OCI-LY1 (cell line): Measurements from ENCODE around the gene MINDY1.

ENCODE experiments used
- H2AFZ ChIP-seq: fragments of 200-600 bp; sonication (generic), shearing (Covaris generic); 2 replicates; pipeline ENCODE4 v1.6.0; 2014; ENCODE audit warnings: antibody characterized with exemption, mild to moderate bottlenecking, low read length
- H3F3A ChIP-seq: fragments of 200-600 bp; sonication (generic), shearing (Covaris generic); 2 replicates; pipeline ENCODE4 v1.6.0; 2014; ENCODE audit warnings: mild to moderate bottlenecking, antibody characterized with exemption, low read length, moderate library complexity; ENCODE audit not compliant: insufficient read depth
- H3K27ac ChIP-seq: fragments of 200-600 bp; sonication (generic); 2 replicates; pipeline ENCODE4 v1.5.1; 2014; ENCODE audit warnings: low read length, mixed run types, mild to moderate bottlenecking, low read depth; ENCODE audit not compliant: poor library complexity, severe bottlenecking
- H3K27me3 ChIP-seq: fragments of 200-600 bp; sonication (generic); 2 replicates; pipeline ENCODE4 v1.6.0; 2014; ENCODE audit warnings: antibody characterized with exemption, mild to moderate bottlenecking, low read length, moderate library complexity; ENCODE audit not compliant: insufficient read depth
- H3K36me3 ChIP-seq: fragments of 200-600 bp; sonication (generic); 2 replicates; pipeline ENCODE4 v1.6.1; 2014; ENCODE audit warnings: mild to moderate bottlenecking, antibody characterized with exemption, low read length, moderate library complexity, mixed read lengths; ENCODE audit not compliant: insufficient read depth
- H3K4me1 ChIP-seq: fragments of 200-600 bp; sonication (generic); 2 replicates; pipeline ENCODE4 v1.5.1; 2014; ENCODE audit warnings: mild to moderate bottlenecking, low read length, moderate library complexity; ENCODE audit not compliant: insufficient read depth, severe bottlenecking
- H3K4me2 ChIP-seq: fragments of 200-600 bp; sonication (generic), shearing (Covaris generic); 2 replicates; pipeline ENCODE4 v1.6.1; 2014; ENCODE audit warnings: low read length
- H3K4me3 ChIP-seq: fragments of 200-600 bp; sonication (generic); 2 replicates; pipeline ENCODE4 v1.5.1; 2014; ENCODE audit warnings: low read length, low read depth, mild to moderate bottlenecking, mixed read lengths; ENCODE audit not compliant: poor library complexity, severe bottlenecking
- H3K79me2 ChIP-seq: fragments of 200-600 bp; shearing (Covaris generic); 2 replicates; pipeline ENCODE4 v1.6.1; 2016; ENCODE audit warnings: mixed run types, low read length, mixed read lengths; ENCODE audit not compliant: insufficient read depth
- H3K9ac ChIP-seq: fragments of 200-600 bp; sonication (generic), shearing (Covaris generic); 2 replicates; pipeline ENCODE4 v1.6.1; 2014; ENCODE audit warnings: mild to moderate bottlenecking, low read length, mixed read lengths
- H3K9me2 ChIP-seq: fragments of 200-600 bp; sonication (generic), shearing (Covaris generic); 2 replicates; pipeline ENCODE4 v1.6.1; 2014; ENCODE audit warnings: low read depth, mild to moderate bottlenecking, low read length, mixed read lengths
- H3K9me3 ChIP-seq: fragments of 200-600 bp; shearing (Covaris generic); 2 replicates; pipeline ENCODE4 v1.6.1; 2014; ENCODE audit warnings: low read length, mixed read lengths
- H4K20me1 ChIP-seq: fragments of 200-600 bp; sonication (generic), shearing (Covaris generic); 2 replicates; pipeline ENCODE4 v1.6.0; 2016; ENCODE audit warnings: mild to moderate bottlenecking, low read length; ENCODE audit not compliant: insufficient read depth
- CTCF ChIP-seq: fragments of 200-600 bp; sonication (generic), shearing (Covaris generic); IDR thresholded peaks from 2 replicates; pipeline ENCODE4 v1.5.1; 2017; ENCODE audit warnings: mild to moderate bottlenecking, antibody characterized with exemption, low read length, moderate library complexity, mixed read lengths
- EZH2 ChIP-seq: fragments of 200-600 bp; sonication (generic), shearing (Covaris generic); IDR thresholded peaks from 2 replicates; pipeline ENCODE4 v1.8.0; 2017; ENCODE audit warnings: borderline replicate concordance, mixed run types, mild to moderate bottlenecking, antibody characterized with exemption, low read length, moderate library complexity, mixed read lengths

The MINDY1 gene

DNA sequence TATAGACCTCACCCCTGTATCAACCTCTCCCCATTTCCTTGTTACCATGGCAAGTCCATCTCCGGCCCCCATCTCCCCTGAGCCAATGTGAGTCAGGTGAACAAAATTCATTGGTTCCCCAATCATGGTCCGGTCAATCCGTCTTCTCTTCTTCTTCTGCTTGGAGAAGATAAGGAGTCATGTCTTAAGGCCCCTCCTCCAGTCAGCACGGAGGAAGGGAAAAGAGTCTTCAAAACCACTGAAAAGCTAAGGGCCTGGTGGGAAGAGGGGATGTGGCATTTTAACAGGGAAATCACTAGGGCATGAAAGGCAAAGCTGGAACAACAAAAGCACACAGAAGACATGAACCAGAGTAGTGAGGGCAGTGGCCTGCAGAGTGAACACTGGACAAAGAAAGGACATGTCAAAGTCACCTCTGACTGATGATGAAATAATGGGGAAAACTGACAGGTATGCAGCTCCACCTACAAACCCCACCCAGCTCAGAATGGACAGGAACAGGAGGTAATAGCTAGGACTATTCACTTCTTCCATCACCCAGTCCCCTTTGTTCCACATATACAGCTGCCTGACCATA is 48.4 kb upstream of the MINDY1 start:
- no peak overlapping the region for H3K27ac ChIP-seq
- H2AFZ ChIP-seq: no peak overlapping the region
- H3K9me3 ChIP-seq: no peaks in the 10 kb centered on the region
- peaks cover 19% of the 10 kb centered on the region; the same call in 1 of the 2 replicates for H3K79me2 ChIP-seq
- H3K9ac ChIP-seq: no peak overlapping the region
- no peaks in the 10 kb centered on the region for H3K27me3 ChIP-seq
- H3K4me2 ChIP-seq: no peak overlapping the region
- no peak overlapping the region for H3K4me3 ChIP-seq
- H3K4me1 ChIP-seq: peaks cover 28% of the 10 kb centered on the region
- TF ChIP-seq CTCF: no peak
- no peak for TF ChIP-seq EZH2
- H3K9me2 ChIP-seq: no peaks in the 10 kb centered on the region
- peaks cover 9% of the 10 kb centered on the region; the same call in 1 of the 2 replicates for H3F3A ChIP-seq
- no peaks in the 10 kb centered on the region for H4K20me1 ChIP-seq
- H3K36me3 ChIP-seq: peaks cover 67% of the 10 kb centered on the region

GRCh38 chr1:151051356-151052009 is 44.8 kb upstream of the MINDY1 start:
- Histone ChIP-seq H4K20me1 (no peaks in the 10 kb centered on the region), H2AFZ (no peak overlapping the region), H3K79me2 (no peaks in the 10 kb centered on the region), H3K36me3 (peaks cover 66% of the 10 kb centered on the region), H3K4me3 (no peak overlapping the region), H3K27me3 (no peaks in the 10 kb centered on the region), H3K4me1 (peaks cover 15% of the 10 kb centered on the region), H3K4me2 (no peak overlapping the region), H3F3A (peaks cover 13% of the 10 kb centered on the region; the same call in 1 of the 2 replicates), H3K27ac (no peak overlapping the region), H3K9ac (no peak overlapping the region), H3K9me2 (no peaks in the 10 kb centered on the region), H3K9me3 (no peaks in the 10 kb centered on the region)
- no peak for TF ChIP-seq EZH2
- TF ChIP-seq CTCF: no peak

DNA sequence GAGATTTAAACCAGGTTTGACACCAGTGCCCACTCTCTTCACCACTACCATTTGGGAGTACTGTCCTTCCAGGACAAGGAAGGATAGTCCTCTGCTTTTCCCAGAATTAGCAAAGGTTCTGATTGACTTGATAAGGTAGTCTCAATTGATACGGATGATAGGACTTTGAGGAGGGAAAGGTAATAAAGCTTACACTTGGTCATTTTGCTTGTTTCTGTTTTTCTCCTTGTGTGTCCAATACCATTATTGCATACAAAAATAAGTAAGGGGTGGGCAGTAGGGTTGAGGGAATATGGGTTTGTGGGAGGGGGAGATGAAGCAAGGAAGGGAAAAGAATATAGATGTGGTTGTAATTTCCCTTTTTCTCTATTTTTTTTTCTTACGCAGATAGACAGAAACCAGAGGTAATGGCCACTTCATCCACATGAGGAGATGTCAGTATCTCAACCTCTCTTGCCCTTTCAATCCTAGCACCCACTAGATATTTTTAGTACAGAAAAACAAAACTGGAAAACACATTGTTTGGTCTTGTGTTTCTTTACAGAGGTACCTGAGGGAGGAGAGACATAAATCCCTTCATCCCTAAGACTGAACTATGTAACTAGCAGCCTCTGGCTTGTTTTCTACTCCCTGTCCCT is 43.5 kb upstream of the MINDY1 start:
- H3K9me2 ChIP-seq: no peaks in the 10 kb centered on the region
- no peaks in the 10 kb centered on the region for H3K9me3 ChIP-seq
- peaks cover 17% of the 10 kb centered on the region for H3K4me1 ChIP-seq
- no peak overlapping the region for H3K4me2 ChIP-seq
- H2AFZ ChIP-seq: no peak overlapping the region
- no peak overlapping the region for H3K9ac ChIP-seq
- H3K79me2 ChIP-seq: no peaks in the 10 kb centered on the region
- H3K4me3 ChIP-seq: no peak overlapping the region
- no peaks in the 10 kb centered on the region for H4K20me1 ChIP-seq
- H3K36me3 ChIP-seq: peaks cover 54% of the 10 kb centered on the region
- H3F3A ChIP-seq: peaks cover 13% of the 10 kb centered on the region; the same call in 1 of the 2 replicates
- H3K27me3 ChIP-seq: no peaks in the 10 kb centered on the region
- no peak overlapping the region for H3K27ac ChIP-seq
- TF ChIP-seq EZH2 (no peak), CTCF (no peak)
